HL-60 (cell line): Measurements from ENCODE around the gene COMMD6.
"Not testable (repeated sequence)": the region's sequence is repeated elsewhere in the genome, so short reads cannot be mapped to it uniquely, and the experiment has no call there.

Source experiments
- DNase-seq, 2 experiments: peaks; one replicate each; pipeline ENCODE4 v3.0.0-alpha.2; 2010 to 2020; ENCODE audit warnings: low read depth in 1 of 2, low spot score in 1 of 2
- H3K27ac ChIP-seq: fragments of 250-450 bp; sonication (Bioruptor Pico); replicated peaks from 2 replicates; pipeline ENCODE4 v1.5.1; 2020; ENCODE audit warnings: mild to moderate bottlenecking, moderate library complexity
- H3K27me3 ChIP-seq: fragments of 250-450 bp; sonication (Bioruptor Pico); 2 replicates; pipeline ENCODE4 v1.5.1; 2021; ENCODE audit warnings: mild to moderate bottlenecking, moderate library complexity; ENCODE audit not compliant: insufficient read depth, poor library complexity, severe bottlenecking
- H3K4me3 ChIP-seq: replicated peaks from 2 replicates; pipeline ENCODE4 v1.5.1; 2011; ENCODE audit warnings: mild to moderate bottlenecking, control low read depth, low read length; ENCODE audit not compliant: insufficient read depth
- CTCF ChIP-seq: IDR thresholded peaks from one replicate; pipeline ENCODE4 v1.5.1; 2011; ENCODE audit warnings: low read length, control low read depth, inconsistent platforms; ENCODE audit not compliant: insufficient read depth
- GABPA ChIP-seq: IDR thresholded peaks from 2 replicates; pipeline ENCODE4 v1.6.1; 2012; ENCODE audit warnings: low read depth
- POLR2AphosphoS5 ChIP-seq: IDR thresholded peaks from 2 replicates; pipeline ENCODE4 v1.6.1; 2012; ENCODE audit warnings: low read depth
- REST ChIP-seq: IDR thresholded peaks from 2 replicates; pipeline ENCODE4 v1.6.1; 2012; ENCODE audit warnings: low read depth; ENCODE audit not compliant: insufficient replicate concordance
- SPI1 ChIP-seq: IDR thresholded peaks from 2 replicates; pipeline ENCODE4 v1.6.1; 2012; ENCODE audit warnings: low read depth, mild to moderate bottlenecking, borderline replicate concordance

Gene COMMD6

GRCh38 chr13:75549262-75550158 lies 11.9 kb upstream of the COMMD6 start, which contains the start of gene UCHL3:
Gene UCHL3 (plus strand): TSS chr13:75549791. CDS start chr13:75549821, 30 bp downstream.
- peak within 1 kb of the TSS; percentile 68 for H3K4me3 ChIP-seq
- peak; percentile 91 to 99 for DNase-seq
- TF ChIP-seq GABPA = no peak
- TF ChIP-seq CTCF = peak; percentile 63
- no peak for TF ChIP-seq SPI1
- peak; percentile 80; the same call in 1 of the 2 replicates for TF ChIP-seq POLR2AphosphoS5
- peak; percentile 21 for TF ChIP-seq REST
- peak within 1 kb of the TSS; percentile 99 for H3K27ac ChIP-seq
- H3K27me3 ChIP-seq = no peaks in the 10 kb centered on the region

- Histone ChIP-seq H3K27ac (no peak overlapping the region), H3K27me3 (no peaks in the 10 kb centered on the region), H3K4me3 (no peak overlapping the region)
- no peak for DNase-seq
- TF ChIP-seq SPI1 (no peak), CTCF (no peak), GABPA (no peak), REST (no peak), POLR2AphosphoS5 (no peak)
These were observed 10.3 kb upstream of the COMMD6 start for GRCh38 chr13:75547917-75548316.

- DNase-seq, H3K27ac ChIP-seq, H3K27me3 ChIP-seq, H3K4me3 ChIP-seq: not testable (repeated sequence)
These were observed 7.7 kb upstream of the COMMD6 start for GRCh38 chr13:75545386-75545785.

- DNase-seq = peak in 1 of 2 experiments; percentile 49
- no peaks in the 10 kb centered on the region for H3K27me3 ChIP-seq
- TF ChIP-seq CTCF = no peak
- TF ChIP-seq SPI1 = no peak
- TF ChIP-seq GABPA = no peak
- no peak for TF ChIP-seq REST
- TF ChIP-seq POLR2AphosphoS5 = no peak
- H3K4me3 ChIP-seq = no peak overlapping the region
- no peak overlapping the region for H3K27ac ChIP-seq
These were observed 7.2 kb upstream of the COMMD6 start for GRCh38 chr13:75544681-75545330.
